ENCODE data around the gene PLEKHG4B. TPM values are rescaled to one million over a fixed set of nuclear protein-coding genes. Genes with fewer than 3 reads are reported as not detected.

Gene PLEKHG4B
- total RNA-seq, 1 donor from 2014 or later = 22.0 TPM

DNA sequence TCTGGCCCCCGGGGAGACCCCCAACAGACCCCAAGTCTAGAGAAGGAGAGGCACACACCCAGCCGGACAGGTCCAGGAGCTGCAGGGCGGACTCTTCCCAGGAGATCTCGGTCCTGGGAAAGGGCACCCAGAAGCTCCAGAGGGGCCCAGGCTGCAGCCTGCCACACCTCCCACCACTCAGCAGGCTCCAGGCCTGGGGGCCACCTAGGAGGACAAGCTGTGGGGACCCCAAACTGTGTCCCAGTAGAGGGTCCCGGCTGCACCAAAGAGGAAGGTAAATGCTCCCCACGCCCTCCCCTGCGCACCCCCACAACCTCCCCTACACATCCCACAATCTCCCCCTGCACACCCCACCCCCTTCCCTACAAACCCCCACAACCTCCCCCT, 48.5 kb downstream of the PLEKHG4B start:
- H3K36me3 Mint-ChIP-seq (ENCODE audit: low read depth) = peaks cover 17% of the 10 kb centered on the region
- H3K27me3 Mint-ChIP-seq (ENCODE audit: low read depth) = no peaks in the 10 kb centered on the region
- DNase-seq (ENCODE audit: low read depth, low spot score) = no peak
- TF ChIP-seq, protein P1, sequence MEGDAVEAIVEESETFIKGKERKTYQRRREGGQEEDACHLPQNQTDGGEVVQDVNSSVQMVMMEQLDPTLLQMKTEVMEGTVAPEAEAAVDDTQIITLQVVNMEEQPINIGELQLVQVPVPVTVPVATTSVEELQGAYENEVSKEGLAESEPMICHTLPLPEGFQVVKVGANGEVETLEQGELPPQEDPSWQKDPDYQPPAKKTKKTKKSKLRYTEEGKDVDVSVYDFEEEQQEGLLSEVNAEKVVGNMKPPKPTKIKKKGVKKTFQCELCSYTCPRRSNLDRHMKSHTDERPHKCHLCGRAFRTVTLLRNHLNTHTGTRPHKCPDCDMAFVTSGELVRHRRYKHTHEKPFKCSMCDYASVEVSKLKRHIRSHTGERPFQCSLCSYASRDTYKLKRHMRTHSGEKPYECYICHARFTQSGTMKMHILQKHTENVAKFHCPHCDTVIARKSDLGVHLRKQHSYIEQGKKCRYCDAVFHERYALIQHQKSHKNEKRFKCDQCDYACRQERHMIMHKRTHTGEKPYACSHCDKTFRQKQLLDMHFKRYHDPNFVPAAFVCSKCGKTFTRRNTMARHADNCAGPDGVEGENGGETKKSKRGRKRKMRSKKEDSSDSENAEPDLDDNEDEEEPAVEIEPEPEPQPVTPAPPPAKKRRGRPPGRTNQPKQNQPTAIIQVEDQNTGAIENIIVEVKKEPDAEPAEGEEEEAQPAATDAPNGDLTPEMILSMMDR (conservative IDR thresholded peaks at IDR 0.05) = no peak
- H3K27ac Mint-ChIP-seq (ENCODE audit: unreplicated experiment) = no peak overlapping the region
- no peak overlapping the region for H3K4me3 Mint-ChIP-seq
- peaks cover 4% of the 10 kb centered on the region for H3K4me1 Mint-ChIP-seq
- no peaks in the 10 kb centered on the region for H3K9me3 Mint-ChIP-seq

GRCh38 chr5:141211-141610, 49.2 kb downstream of the PLEKHG4B start:
- Mint-ChIP-seq H3K36me3 (ENCODE audit: low read depth) (peaks cover 17% of the 10 kb centered on the region), H3K9me3 (no peaks in the 10 kb centered on the region), H3K27ac (ENCODE audit: unreplicated experiment) (no peak overlapping the region), H3K4me3 (no peak overlapping the region), H3K27me3 (ENCODE audit: low read depth) (no peaks in the 10 kb centered on the region), H3K4me1 (peaks cover 4% of the 10 kb centered on the region)
- no peak for DNase-seq (ENCODE audit: low read depth, low spot score)
- TF ChIP-seq, protein P1 (conservative IDR thresholded peaks at IDR 0.05) = no peak

- no peak for DNase-seq (ENCODE audit: low read depth, low spot score)
- Mint-ChIP-seq H3K27me3 (ENCODE audit: low read depth) (no peaks in the 10 kb centered on the region), H3K9me3 (no peaks in the 10 kb centered on the region), H3K27ac (ENCODE audit: unreplicated experiment) (no peak overlapping the region), H3K4me3 (no peak overlapping the region), H3K4me1 (peaks cover 4% of the 10 kb centered on the region), H3K36me3 (ENCODE audit: low read depth) (peaks cover 18% of the 10 kb centered on the region)
- TF ChIP-seq, protein P1 (conservative IDR thresholded peaks at IDR 0.05) = no peak
Observed at GRCh38 chr5:141761-142160, 49.8 kb downstream of the PLEKHG4B start.

DNA sequence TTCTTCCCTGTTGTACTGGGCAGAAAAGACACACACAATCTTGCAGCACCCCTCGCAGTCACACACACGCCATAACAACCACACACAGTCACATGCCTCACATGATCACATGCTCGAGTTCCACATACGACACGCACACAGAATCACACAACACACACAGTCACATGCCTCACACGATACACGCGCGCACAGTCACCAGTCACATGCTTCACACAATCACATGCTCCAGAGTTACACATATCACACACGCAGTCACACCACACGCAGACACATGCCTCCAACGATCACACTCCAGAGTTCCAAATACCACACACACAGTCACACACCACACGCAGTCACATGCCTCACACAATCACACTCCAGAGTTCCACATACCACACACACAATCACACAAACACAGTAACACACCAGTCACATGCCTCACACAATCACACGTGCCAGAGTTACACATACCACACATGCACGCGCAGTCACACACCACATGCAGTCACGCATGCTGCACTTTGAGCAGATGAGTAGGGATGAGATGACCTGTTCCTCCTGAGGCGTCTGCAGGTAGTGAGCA, 50.4 kb downstream of the PLEKHG4B start:
- Mint-ChIP-seq H3K36me3 (ENCODE audit: low read depth) (peaks cover 24% of the 10 kb centered on the region), H3K4me3 (no peak overlapping the region), H3K9me3 (peaks cover 2% of the 10 kb centered on the region)

DNA sequence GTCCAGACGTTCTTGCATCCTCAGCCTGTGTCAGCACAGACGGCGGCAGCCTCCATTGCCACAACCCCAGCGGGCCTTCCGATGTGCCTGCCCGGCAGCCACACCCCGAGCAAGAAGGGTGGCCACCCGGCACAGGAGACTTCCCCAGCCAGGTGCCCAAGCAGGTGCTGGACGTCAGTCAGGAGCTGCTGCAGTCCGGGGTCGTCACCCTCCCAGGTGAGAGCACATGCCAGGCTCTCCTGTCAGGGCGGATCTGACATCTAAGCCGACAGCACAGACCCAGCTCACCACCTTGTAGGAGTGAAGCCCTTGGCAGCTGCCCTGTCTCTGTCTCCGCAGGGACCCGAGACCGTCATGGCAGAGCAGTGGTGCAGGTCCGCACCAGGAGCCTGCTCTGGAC, 51.1 kb downstream of the PLEKHG4B start:
- Mint-ChIP-seq H3K27ac (ENCODE audit: unreplicated experiment) (no peak overlapping the region), H3K27me3 (ENCODE audit: low read depth) (no peaks in the 10 kb centered on the region), H3K4me3 (no peak overlapping the region), H3K9me3 (peaks cover 9% of the 10 kb centered on the region), H3K4me1 (peaks cover 4% of the 10 kb centered on the region), H3K36me3 (ENCODE audit: low read depth) (peaks cover 31% of the 10 kb centered on the region)
- DNase-seq (ENCODE audit: low read depth, low spot score) = no peak
- TF ChIP-seq, protein P1 (conservative IDR thresholded peaks at IDR 0.05) = no peak

More for the DNA sequence above, 50.4 kb downstream of the PLEKHG4B start:
- Mint-ChIP-seq H3K27me3 (ENCODE audit: low read depth) (no peaks in the 10 kb centered on the region), H3K4me1 (peaks cover 4% of the 10 kb centered on the region), H3K27ac (ENCODE audit: unreplicated experiment) (peak overlapping the region; percentile 65)
- TF ChIP-seq, protein P1 (conservative IDR thresholded peaks at IDR 0.05) = no peak
- DNase-seq (ENCODE audit: low read depth, low spot score) = no peak

All from neural crest cell (in vitro differentiated cells).